ENCODE measurements around the gene NAPA.

NAPA gene

DNA sequence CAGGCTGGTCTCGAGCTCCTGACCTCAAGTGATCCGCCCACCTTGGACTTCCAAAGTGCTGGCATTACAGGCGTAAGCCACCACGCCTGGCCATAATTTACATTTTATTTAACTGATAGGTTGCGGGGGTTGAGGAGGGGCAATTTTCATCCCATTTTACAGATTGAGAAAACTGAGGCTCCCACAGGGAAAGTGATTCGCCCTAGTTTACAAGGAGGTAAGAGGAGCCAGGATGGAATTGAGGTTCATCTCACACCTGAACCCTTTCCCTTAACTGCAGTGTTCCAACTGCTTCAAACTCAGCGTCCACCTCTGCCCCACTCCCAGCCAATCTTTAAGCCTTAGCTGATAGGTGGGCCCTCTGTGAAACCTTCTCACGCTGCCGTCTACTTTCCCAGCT is 4.0 kb upstream of the NAPA start:
- no peak overlapping the region for H2AFZ ChIP-seq (ENCODE audit: low read length)
- H4K20me1 ChIP-seq (ENCODE audit: insufficient read depth, low read length) = no peaks in the 10 kb centered on the region
- H3K9me3 ChIP-seq (ENCODE audit: low read length) = no peaks in the 10 kb centered on the region
- H3K9ac ChIP-seq (ENCODE audit: low read length) = no peak overlapping the region
- H3K27ac ChIP-seq (ENCODE audit: low read depth, low read length, poor library complexity, severe bottlenecking) = no peak overlapping the region
- H3F3A ChIP-seq (ENCODE audit: insufficient read depth, low read length) = no peaks in the 10 kb centered on the region
- no peak overlapping the region for H3K4me2 ChIP-seq (ENCODE audit: low read length)
- H3K36me3 ChIP-seq (ENCODE audit: insufficient read depth, low read length) = no peaks in the 10 kb centered on the region
- H3K9me2 ChIP-seq (ENCODE audit: low read depth, low read length) = no peaks in the 10 kb centered on the region
- H3K27me3 ChIP-seq (ENCODE audit: insufficient read depth, low read length) = no peaks in the 10 kb centered on the region; the same call in 1 of the 2 replicates
- H3K79me2 ChIP-seq (ENCODE audit: insufficient read depth, low read length) = peaks cover 8% of the 10 kb centered on the region
- TF ChIP-seq CTCF (IDR thresholded peaks at IDR 0.05; ENCODE audit: low read length) = no peak
- no peak for TF ChIP-seq EZH2 (IDR thresholded peaks at IDR 0.05; ENCODE audit: borderline replicate concordance, low read length)
- H3K4me1 ChIP-seq (ENCODE audit: insufficient read depth, low read length, severe bottlenecking) = peaks cover 20% of the 10 kb centered on the region
- H3K4me3 ChIP-seq (ENCODE audit: low read depth, low read length, poor library complexity, severe bottlenecking) = no peak overlapping the region

- TF ChIP-seq EZH2 (IDR thresholded peaks at IDR 0.05; ENCODE audit: borderline replicate concordance, low read length) (no peak), CTCF (IDR thresholded peaks at IDR 0.05; ENCODE audit: low read length) (no peak)
- no peaks in the 10 kb centered on the region for H3K9me2 ChIP-seq (ENCODE audit: low read depth, low read length)
- no peaks in the 10 kb centered on the region for H4K20me1 ChIP-seq (ENCODE audit: insufficient read depth, low read length)
- no peaks in the 10 kb centered on the region; the same call in 1 of the 2 replicates for H3K27me3 ChIP-seq (ENCODE audit: insufficient read depth, low read length)
- H3K4me3 ChIP-seq (ENCODE audit: low read depth, low read length, poor library complexity, severe bottlenecking) = no peak overlapping the region
- H3K9me3 ChIP-seq (ENCODE audit: low read length) = no peaks in the 10 kb centered on the region
- H3K9ac ChIP-seq (ENCODE audit: low read length) = no peak overlapping the region
- H3K27ac ChIP-seq (ENCODE audit: low read depth, low read length, poor library complexity, severe bottlenecking) = no peak overlapping the region
- H3F3A ChIP-seq (ENCODE audit: insufficient read depth, low read length) = no peaks in the 10 kb centered on the region
- H3K36me3 ChIP-seq (ENCODE audit: insufficient read depth, low read length) = no peaks in the 10 kb centered on the region
- peaks cover 13% of the 10 kb centered on the region for H3K79me2 ChIP-seq (ENCODE audit: insufficient read depth, low read length)
- peaks cover 28% of the 10 kb centered on the region for H3K4me1 ChIP-seq (ENCODE audit: insufficient read depth, low read length, severe bottlenecking)
- H2AFZ ChIP-seq (ENCODE audit: low read length) = no peak overlapping the region
- no peak overlapping the region for H3K4me2 ChIP-seq (ENCODE audit: low read length)
These were observed 3.3 kb upstream of the NAPA start for GRCh38 chr19:47518139-47518538.

- peaks cover 30% of the 10 kb centered on the region for H3K79me2 ChIP-seq (ENCODE audit: insufficient read depth, low read length)
- no peak overlapping the region for H2AFZ ChIP-seq (ENCODE audit: low read length)
- H3K9me2 ChIP-seq (ENCODE audit: low read depth, low read length) = no peaks in the 10 kb centered on the region
- H3K36me3 ChIP-seq (ENCODE audit: insufficient read depth, low read length) = peaks cover 7% of the 10 kb centered on the region; the same call in 1 of the 2 replicates
- H3K4me3 ChIP-seq (ENCODE audit: low read depth, low read length, poor library complexity, severe bottlenecking) = peak overlapping the region; percentile 91
- no peaks in the 10 kb centered on the region for H3K27me3 ChIP-seq (ENCODE audit: insufficient read depth, low read length)
- H3K4me2 ChIP-seq (ENCODE audit: low read length) = peak overlapping the region; percentile 95
- H3F3A ChIP-seq (ENCODE audit: insufficient read depth, low read length) = no peaks in the 10 kb centered on the region
- TF ChIP-seq CTCF (IDR thresholded peaks at IDR 0.05; ENCODE audit: low read length) = no peak
- TF ChIP-seq EZH2 (IDR thresholded peaks at IDR 0.05; ENCODE audit: borderline replicate concordance, low read length) = no peak
- peak overlapping the region; percentile 91 for H3K9ac ChIP-seq (ENCODE audit: low read length)
- H3K27ac ChIP-seq (ENCODE audit: low read depth, low read length, poor library complexity, severe bottlenecking) = peak overlapping the region; percentile 25
- no peaks in the 10 kb centered on the region for H3K9me3 ChIP-seq (ENCODE audit: low read length)
- peaks cover 41% of the 10 kb centered on the region for H3K4me1 ChIP-seq (ENCODE audit: insufficient read depth, low read length, severe bottlenecking)
- H4K20me1 ChIP-seq (ENCODE audit: insufficient read depth, low read length) = no peaks in the 10 kb centered on the region
These were observed 553 bp downstream of the NAPA start for GRCh38 chr19:47514151-47514868.
